Lower leg skin (tissue), 3 donors: ENCODE results near the gene LACTBL1.

ENCODE experiments used
- POLR2A ChIP-seq, 2 donors: fragments of 450-650 bp; IDR thresholded peaks; one replicate each; pipeline ENCODE4 v1.6.1; 2016 to 2017; ENCODE audit warnings: antibody characterized with exemption in 2 of 2, mild to moderate bottlenecking in 1 of 2, moderate library complexity in 1 of 2
- TF ChIP-seq, protein P1 (sequence below), 3 donors: fragments of 450-650 bp; IDR thresholded peaks; one replicate each; pipeline ENCODE4 v1.5.1; 2016; ENCODE audit warnings: antibody characterized with exemption in 3 of 3, mild to moderate bottlenecking in 3 of 3, moderate library complexity in 2 of 3

DNA sequence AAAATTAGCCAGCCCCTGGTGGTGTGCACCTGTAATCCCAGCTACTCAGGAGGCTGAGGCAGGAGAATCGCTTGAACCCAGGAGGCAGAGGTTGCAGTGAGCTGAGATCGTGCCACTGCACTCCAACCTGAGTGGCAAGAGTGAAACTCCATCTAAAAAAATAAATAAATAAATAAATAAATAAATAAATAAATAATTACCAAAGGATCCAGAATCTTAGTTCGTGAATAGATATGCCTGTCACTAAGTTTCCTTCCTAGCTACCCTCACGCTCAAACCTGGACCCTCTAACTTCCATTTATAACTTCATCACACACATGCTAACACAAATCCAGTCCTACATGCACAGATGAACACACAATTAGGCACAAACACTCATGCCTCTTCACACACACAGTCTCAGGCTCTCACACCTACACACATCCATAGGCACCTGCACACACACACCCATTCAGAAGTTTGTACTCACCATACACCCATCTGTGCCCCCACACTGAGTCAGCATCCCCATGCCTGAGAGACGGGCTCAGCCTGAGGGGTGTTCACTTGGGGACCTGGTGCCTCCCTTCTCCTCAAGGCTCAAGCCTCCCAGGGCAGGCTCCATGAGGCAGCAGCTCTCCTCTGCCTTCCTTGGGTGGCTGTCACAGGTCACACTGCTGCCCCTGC is 61.5 kb downstream of the LACTBL1 start:
- TF ChIP-seq, protein P1, sequence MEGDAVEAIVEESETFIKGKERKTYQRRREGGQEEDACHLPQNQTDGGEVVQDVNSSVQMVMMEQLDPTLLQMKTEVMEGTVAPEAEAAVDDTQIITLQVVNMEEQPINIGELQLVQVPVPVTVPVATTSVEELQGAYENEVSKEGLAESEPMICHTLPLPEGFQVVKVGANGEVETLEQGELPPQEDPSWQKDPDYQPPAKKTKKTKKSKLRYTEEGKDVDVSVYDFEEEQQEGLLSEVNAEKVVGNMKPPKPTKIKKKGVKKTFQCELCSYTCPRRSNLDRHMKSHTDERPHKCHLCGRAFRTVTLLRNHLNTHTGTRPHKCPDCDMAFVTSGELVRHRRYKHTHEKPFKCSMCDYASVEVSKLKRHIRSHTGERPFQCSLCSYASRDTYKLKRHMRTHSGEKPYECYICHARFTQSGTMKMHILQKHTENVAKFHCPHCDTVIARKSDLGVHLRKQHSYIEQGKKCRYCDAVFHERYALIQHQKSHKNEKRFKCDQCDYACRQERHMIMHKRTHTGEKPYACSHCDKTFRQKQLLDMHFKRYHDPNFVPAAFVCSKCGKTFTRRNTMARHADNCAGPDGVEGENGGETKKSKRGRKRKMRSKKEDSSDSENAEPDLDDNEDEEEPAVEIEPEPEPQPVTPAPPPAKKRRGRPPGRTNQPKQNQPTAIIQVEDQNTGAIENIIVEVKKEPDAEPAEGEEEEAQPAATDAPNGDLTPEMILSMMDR (IDR thresholded peaks at IDR 0.05) = no peak
- no peak for TF ChIP-seq POLR2A (IDR thresholded peaks at IDR 0.05)
